ENCODE data around the gene AGAP1. TPM values are rescaled to one million over a fixed set of nuclear protein-coding genes. Genes with fewer than 3 reads are reported as not detected.

AGAP1 gene
- total and polyA plus RNA-seq, 7 donors: 4.2 to 21.6 (median 16.6) TPM

DNA sequence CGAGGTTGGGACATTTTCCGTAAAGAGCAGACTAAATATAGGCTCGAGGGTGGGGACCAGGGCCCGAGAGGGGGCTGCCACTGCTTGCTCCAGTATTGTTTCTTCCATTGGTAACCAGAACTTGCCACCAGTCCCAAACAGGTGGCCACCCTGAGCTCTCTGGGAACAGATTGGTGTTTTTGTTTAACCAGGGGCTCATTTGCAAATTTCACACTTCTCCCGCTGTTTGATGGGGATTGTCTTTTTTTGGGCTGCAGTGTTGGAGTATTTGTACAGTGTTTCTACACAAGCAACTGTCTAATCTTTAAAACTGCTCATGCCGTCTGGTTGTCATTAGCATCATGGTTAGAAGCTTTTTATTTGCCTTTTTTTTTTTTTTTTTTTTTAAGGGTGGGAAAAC is 8.5 kb downstream of the AGAP1 start:
- no peak for DNase-seq
- Histone ChIP-seq H3K9me3 (no peaks in the 10 kb centered on the region), H3K4me3 (no peak overlapping the region), H3K27ac (no peak overlapping the region), H3K36me3 (ENCODE audit: insufficient read depth in 1 of 2, low read depth in 1 of 2) (no peaks in the 10 kb centered on the region), H3K27me3 (ENCODE audit: insufficient read depth in 3 of 3, low read length in 2 of 3) (no peaks in the 10 kb centered on the region), H3K4me1 (peaks cover 44% of the 10 kb centered on the region)
- WGBS, 3 donors: 62 to 73% (median 71%) methylated on average over 6 of the region's 6 CpGs
- no peak for ATAC-seq
- TF ChIP-seq, protein P1, sequence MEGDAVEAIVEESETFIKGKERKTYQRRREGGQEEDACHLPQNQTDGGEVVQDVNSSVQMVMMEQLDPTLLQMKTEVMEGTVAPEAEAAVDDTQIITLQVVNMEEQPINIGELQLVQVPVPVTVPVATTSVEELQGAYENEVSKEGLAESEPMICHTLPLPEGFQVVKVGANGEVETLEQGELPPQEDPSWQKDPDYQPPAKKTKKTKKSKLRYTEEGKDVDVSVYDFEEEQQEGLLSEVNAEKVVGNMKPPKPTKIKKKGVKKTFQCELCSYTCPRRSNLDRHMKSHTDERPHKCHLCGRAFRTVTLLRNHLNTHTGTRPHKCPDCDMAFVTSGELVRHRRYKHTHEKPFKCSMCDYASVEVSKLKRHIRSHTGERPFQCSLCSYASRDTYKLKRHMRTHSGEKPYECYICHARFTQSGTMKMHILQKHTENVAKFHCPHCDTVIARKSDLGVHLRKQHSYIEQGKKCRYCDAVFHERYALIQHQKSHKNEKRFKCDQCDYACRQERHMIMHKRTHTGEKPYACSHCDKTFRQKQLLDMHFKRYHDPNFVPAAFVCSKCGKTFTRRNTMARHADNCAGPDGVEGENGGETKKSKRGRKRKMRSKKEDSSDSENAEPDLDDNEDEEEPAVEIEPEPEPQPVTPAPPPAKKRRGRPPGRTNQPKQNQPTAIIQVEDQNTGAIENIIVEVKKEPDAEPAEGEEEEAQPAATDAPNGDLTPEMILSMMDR (IDR thresholded peaks at IDR 0.05): no peak
- intact Hi-C loops (cut with DNase I): no loop called here

DNA sequence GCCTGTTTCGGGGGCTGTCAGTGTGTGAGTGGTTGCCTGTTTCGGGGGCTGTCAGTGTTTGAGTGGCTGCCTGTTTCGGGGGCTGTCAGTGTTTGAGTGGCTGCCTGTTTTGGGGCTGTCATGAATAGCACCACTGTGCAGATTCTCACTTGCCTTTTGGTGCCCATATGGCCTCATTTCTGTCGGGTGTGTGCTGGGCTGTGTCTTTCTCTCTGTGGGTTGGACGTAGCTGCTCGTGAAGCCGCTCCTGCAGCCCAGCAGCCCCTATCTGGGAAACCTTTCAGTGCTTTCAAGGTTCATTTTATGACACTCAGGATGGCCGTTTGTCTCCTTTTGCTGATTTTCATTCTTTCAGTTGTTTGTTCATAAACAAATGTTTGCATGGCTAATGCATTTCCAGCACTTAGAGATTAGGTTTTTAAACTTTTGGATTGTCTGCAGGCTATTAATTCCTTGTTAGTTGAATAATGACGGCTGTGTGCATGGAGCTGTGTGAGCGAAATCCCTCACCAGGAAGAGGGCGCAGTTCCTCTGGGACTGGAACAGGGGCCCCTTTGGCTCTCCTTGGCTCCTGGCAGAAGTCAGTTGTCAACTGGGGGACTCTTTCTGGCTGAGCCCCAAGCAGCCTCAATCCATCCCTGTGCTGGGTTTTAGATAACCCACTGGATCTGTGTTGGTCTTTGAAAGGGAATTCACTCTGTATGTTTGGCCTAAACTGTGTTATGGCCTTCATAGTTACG is 10.8 kb downstream of the AGAP1 start:
- Histone ChIP-seq H3K9me3 (no peaks in the 10 kb centered on the region), H3K4me1 (peaks cover 50% of the 10 kb centered on the region), H3K27me3 (ENCODE audit: insufficient read depth in 3 of 3, low read length in 2 of 3) (no peaks in the 10 kb centered on the region), H3K27ac (no peak overlapping the region), H3K36me3 (ENCODE audit: insufficient read depth in 1 of 2, low read depth in 1 of 2) (no peaks in the 10 kb centered on the region), H3K4me3 (no peak overlapping the region)
- TF ChIP-seq, protein P1 (IDR thresholded peaks at IDR 0.05): no peak
- ATAC-seq (no peak), DNase-seq (no peak)
- WGBS, 3 donors: 74 to 79% (median 77%) methylated on average over 12 of the region's 12 CpGs
- intact Hi-C loops (cut with DNase I): no loop called here

DNA sequence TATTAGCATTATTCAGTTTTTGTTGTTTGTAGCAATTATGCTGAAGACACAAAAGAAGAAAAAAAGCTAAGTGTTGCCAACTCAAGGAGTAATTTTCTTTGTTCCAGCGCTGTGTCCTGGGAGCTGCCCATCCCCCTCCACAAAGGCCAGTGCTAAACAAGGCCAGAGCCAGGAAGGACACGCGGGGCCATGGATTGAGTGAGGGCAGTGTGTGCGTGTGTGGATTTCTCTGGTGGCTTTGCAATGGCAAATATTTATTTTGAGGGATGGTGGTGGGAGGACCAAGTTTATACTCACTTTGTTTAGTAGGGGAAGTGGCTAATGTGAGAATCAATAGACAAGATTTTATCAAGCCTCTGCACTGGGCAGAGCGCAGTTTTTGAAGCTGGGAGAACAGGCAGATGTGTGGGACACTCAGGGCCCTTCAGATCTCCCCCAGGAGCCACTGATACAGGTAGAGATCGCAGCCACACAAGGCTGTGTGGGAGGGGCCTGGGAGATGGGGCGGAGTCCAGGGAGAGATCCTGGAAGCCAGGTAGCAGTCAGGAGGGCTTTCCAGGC is 11.4 kb downstream of the AGAP1 start:
- no peak overlapping the region for H3K27ac ChIP-seq
- H3K27me3 ChIP-seq (ENCODE audit: insufficient read depth in 3 of 3, low read length in 2 of 3): no peaks in the 10 kb centered on the region
- intact Hi-C loops (cut with DNase I): no loop called here
- no peaks in the 10 kb centered on the region for H3K36me3 ChIP-seq (ENCODE audit: insufficient read depth in 1 of 2, low read depth in 1 of 2)
- WGBS, 3 donors: 57 to 70% (median 61%) methylated on average over 7 of the region's 7 CpGs
- ATAC-seq: peak in 1 of 4 donors; percentile 47
- TF ChIP-seq, protein P1 (IDR thresholded peaks at IDR 0.05): no peak
- no peaks in the 10 kb centered on the region for H3K9me3 ChIP-seq
- DNase-seq: no peak
- H3K4me1 ChIP-seq: peaks cover 50% of the 10 kb centered on the region
- no peak overlapping the region for H3K4me3 ChIP-seq

DNA sequence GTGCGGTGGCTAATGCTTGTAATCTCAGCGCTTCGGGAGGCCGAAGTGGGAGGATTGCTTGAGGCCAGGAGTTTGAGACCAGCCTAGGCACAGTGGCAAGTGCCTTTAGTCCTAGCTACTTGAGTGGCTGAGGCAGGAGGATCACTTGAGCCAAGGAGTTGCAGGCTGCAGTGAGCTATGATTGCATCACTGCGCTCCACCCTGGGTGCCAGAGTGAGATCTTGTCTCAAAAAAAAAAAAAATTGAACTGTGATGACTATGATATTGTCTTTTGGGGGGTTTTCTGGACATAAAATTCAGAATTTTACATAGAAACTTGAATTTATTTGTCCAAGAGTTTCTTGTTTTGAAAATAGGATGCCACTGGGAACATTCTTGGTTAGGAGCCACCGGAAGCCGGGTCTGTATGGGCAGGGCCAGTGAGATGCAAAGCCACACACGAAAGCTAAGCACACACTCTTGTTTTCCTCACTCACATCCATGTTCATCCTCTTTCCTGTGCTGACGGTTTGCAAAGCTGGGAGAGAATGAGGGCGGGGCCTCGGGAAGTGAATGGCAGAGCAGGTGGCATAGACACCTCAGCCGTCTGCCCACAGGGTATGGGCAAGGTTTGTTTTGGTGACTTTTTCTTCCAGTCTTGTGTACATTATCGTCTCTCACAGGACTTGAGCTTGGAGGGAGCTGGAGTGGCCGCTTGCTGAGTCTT is 12.6 kb downstream of the AGAP1 start:
- peak overlapping the region; percentile 64 for H3K27ac ChIP-seq
- 65 to 72% (median 69%) methylated on average over 14 of the region's 14 CpGs for WGBS, 3 donors
- peak overlapping the region; percentile 33 for H3K4me3 ChIP-seq

More for the DNA sequence above, 12.6 kb downstream of the AGAP1 start:
- DNase-seq: no peak
- intact Hi-C loops (cut with DNase I): no loop called here
- no peaks in the 10 kb centered on the region for H3K36me3 ChIP-seq (ENCODE audit: insufficient read depth in 1 of 2, low read depth in 1 of 2)
- no peaks in the 10 kb centered on the region for H3K9me3 ChIP-seq
- no peaks in the 10 kb centered on the region for H3K27me3 ChIP-seq (ENCODE audit: insufficient read depth in 3 of 3, low read length in 2 of 3)
- ATAC-seq: peak; percentile 32 to 59 (median 48)
- H3K4me1 ChIP-seq: peaks cover 50% of the 10 kb centered on the region
- TF ChIP-seq, protein P1 (IDR thresholded peaks at IDR 0.05): no peak
